ENCODE data around the gene DEGS2.

DNA sequence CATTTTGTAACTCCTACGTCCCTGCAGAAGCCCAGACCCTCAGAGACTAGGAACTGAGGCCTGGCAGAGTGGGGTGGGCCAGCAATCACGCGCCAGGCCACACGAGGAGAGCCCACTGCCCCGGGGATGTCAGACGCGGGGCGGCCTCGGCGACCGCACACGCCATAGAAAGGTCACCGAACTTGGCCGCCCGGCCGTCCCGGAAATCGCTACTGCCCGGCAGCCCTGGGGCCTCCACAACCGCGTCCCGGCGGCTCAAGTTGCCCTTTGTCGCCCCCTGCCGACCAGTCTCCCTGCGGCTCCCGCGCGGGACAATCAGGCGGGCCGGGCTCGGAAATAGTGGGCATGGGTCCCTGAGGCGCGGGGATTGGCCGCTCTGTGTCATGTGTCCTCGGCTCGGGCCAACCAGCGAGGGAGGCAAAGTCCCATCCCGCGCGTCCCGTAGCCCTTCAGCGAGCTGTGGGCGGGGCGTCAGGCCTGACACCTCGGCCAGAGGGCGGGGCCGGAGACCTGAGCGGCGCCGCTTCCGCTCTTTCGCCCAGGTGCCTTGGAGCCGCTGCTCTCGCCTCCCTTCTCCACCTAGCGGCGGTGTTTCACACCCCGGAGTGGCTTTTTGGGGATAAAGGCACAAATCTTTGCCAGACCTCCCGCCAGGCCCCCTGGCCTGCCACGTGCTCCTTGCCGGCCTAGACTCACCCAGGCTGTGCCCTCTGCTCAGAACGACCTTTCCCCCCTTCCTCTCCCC is 33.4 kb upstream of the DEGS2 start:
- TF ChIP-seq, protein P1, sequence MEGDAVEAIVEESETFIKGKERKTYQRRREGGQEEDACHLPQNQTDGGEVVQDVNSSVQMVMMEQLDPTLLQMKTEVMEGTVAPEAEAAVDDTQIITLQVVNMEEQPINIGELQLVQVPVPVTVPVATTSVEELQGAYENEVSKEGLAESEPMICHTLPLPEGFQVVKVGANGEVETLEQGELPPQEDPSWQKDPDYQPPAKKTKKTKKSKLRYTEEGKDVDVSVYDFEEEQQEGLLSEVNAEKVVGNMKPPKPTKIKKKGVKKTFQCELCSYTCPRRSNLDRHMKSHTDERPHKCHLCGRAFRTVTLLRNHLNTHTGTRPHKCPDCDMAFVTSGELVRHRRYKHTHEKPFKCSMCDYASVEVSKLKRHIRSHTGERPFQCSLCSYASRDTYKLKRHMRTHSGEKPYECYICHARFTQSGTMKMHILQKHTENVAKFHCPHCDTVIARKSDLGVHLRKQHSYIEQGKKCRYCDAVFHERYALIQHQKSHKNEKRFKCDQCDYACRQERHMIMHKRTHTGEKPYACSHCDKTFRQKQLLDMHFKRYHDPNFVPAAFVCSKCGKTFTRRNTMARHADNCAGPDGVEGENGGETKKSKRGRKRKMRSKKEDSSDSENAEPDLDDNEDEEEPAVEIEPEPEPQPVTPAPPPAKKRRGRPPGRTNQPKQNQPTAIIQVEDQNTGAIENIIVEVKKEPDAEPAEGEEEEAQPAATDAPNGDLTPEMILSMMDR (IDR thresholded peaks at IDR 0.05) = peak; percentile 80 to 98 (median 96)
- TF ChIP-seq POLR2A (IDR thresholded peaks at IDR 0.05) = peak in 1 of 2 donors; percentile 60
